GM12891 (cell line): ENCODE data around the gene ATG4C.

Experiments
- POLR2A ChIP-seq: IDR thresholded peaks from 2 replicates; pipeline ENCODE4 v1.6.1; 2011; ENCODE audit warnings: low read depth, low read length, control low read depth
- POLR2AphosphoS5 ChIP-seq: IDR thresholded peaks from 2 replicates; pipeline ENCODE4 v1.6.1; 2011; ENCODE audit warnings: low read depth, low read length, control low read depth

DNA sequence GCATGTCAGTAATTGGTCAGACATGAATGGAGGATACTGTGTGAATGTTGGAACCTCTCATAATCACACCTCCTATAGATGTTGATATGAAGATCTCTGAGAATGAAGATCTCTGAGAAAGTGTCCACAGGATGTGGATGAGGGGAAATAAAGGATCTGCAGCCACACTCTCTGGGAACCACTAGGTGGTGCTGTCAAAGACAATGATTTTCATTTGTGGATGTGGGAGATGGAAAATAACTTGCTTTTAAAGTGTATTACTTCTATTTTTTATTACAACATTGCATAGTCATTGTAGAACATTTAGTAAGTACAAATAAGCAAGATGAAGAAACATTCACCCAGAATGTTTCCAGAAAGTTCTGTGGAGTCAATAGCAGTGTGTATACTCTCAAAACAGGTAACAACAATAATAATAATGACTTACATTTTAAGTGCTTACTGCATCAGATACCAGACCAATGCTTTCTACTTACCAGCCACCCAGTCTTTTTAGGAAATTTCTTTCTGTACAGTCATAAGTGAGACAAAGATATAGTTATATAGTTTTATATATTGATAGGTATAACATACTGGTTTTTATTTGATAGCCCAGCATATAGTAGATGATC is 128.2 kb downstream of the ATG4C start:
- TF ChIP-seq POLR2AphosphoS5 (no peak), POLR2A (no peak)
